SU-DHL-6 (cell line): Measurements from ENCODE around the gene EVA1B.

Experiments
- H2AFZ ChIP-seq: fragments of 200-600 bp; sonication (generic); 2 replicates; pipeline ENCODE4 v1.6.1; 2014; ENCODE audit warnings: low read depth, mild to moderate bottlenecking, moderate library complexity, mixed read lengths, antibody characterized with exemption, low read length; ENCODE audit not compliant: severe bottlenecking
- H3F3A ChIP-seq: fragments of 200-600 bp; shearing (Covaris generic); 2 replicates; pipeline ENCODE4 v1.6.0; 2016; ENCODE audit warnings: antibody characterized with exemption, mild to moderate bottlenecking; ENCODE audit not compliant: insufficient read depth
- H3K27ac ChIP-seq: fragments of 200-600 bp; sonication (generic); 2 replicates; pipeline ENCODE4 v1.5.1; 2016; ENCODE audit warnings: low read depth, mild to moderate bottlenecking, low read length, moderate library complexity, mixed read lengths
- H3K27me3 ChIP-seq: fragments of 200-600 bp; sonication (generic), shearing (Covaris generic); 2 replicates; pipeline ENCODE4 v1.6.0; 2014; ENCODE audit warnings: mild to moderate bottlenecking, low read length
- H3K36me3 ChIP-seq: fragments of 200-600 bp; sonication (generic); 2 replicates; pipeline ENCODE4 v1.6.1; 2014; ENCODE audit warnings: mild to moderate bottlenecking, low read length, mixed read lengths
- H3K4me2 ChIP-seq: fragments of 300-600, 200-600 bp; shearing (Covaris generic), sonication (generic); 2 replicates; pipeline ENCODE4 v1.6.0; 2014; ENCODE audit warnings: low read length, low read depth, mild to moderate bottlenecking; ENCODE audit not compliant: poor library complexity, severe bottlenecking
- H3K4me3 ChIP-seq: fragments of 200-600 bp; sonication (generic); 2 replicates; pipeline ENCODE4 v1.5.1; 2014; ENCODE audit warnings: antibody characterized with exemption, low read length, mild to moderate bottlenecking, mixed read lengths; ENCODE audit not compliant: insufficient read depth, poor library complexity, severe bottlenecking
- H3K79me2 ChIP-seq: fragments of 200-600 bp; sonication (generic); 2 replicates; pipeline ENCODE4 v1.6.1; 2014; ENCODE audit warnings: mild to moderate bottlenecking, low read length, moderate library complexity; ENCODE audit not compliant: insufficient read depth
- H3K9ac ChIP-seq: fragments of 200-600 bp; sonication (generic); 2 replicates; pipeline ENCODE4 v1.7.0; 2014; ENCODE audit warnings: mild to moderate bottlenecking, low read length
- H3K9me2 ChIP-seq: fragments of 200-600 bp; sonication (generic); replicated peaks from 2 replicates; pipeline ENCODE4 v1.6.1; 2014; ENCODE audit warnings: low read length; ENCODE audit not compliant: insufficient read depth
- H3K9me3 ChIP-seq: fragments of 200-600 bp; sonication (generic); 2 replicates; pipeline ENCODE4 v1.6.1; 2014; ENCODE audit warnings: low read length, mixed read lengths; ENCODE audit not compliant: insufficient read depth
- H4K20me1 ChIP-seq: fragments of 200-600 bp; sonication (generic); 2 replicates; pipeline ENCODE4 v1.6.1; 2014; ENCODE audit warnings: low read depth, mild to moderate bottlenecking, antibody characterized with exemption, low read length, moderate library complexity, mixed read lengths
- CTCF ChIP-seq: fragments of 200-600 bp; sonication (generic); IDR thresholded peaks from one replicate; pipeline ENCODE4 v1.5.1; 2017; ENCODE audit warnings: antibody characterized with exemption, mild to moderate bottlenecking, low read length, moderate library complexity; ENCODE audit not compliant: insufficient read depth, poor library complexity, severe bottlenecking
- EZH2phosphoT487 ChIP-seq: fragments of 200-600 bp; sonication (generic), shearing (Covaris generic); conservative IDR thresholded peaks from 2 replicates; pipeline ENCODE4 v1.6.1; 2018; ENCODE audit warnings: mild to moderate bottlenecking, antibody characterized with exemption, low read length, moderate library complexity, mixed read lengths

Gene EVA1B

GRCh38 chr1:36298640-36299039 lies 24.8 kb downstream of the EVA1B start:
- peaks cover 32% of the 10 kb centered on the region for H3K36me3 ChIP-seq
- no peaks in the 10 kb centered on the region for H4K20me1 ChIP-seq
- H3K27ac ChIP-seq, result no peak overlapping the region
- H3K4me3 ChIP-seq, result no peak overlapping the region
- H3K9me2 ChIP-seq, result no peaks in the 10 kb centered on the region
- no peak overlapping the region for H3K4me2 ChIP-seq
- H3K9ac ChIP-seq, result no peak overlapping the region
- H3K9me3 ChIP-seq, result no peaks in the 10 kb centered on the region
- TF ChIP-seq CTCF (no peak), EZH2phosphoT487 (no peak)
- no peaks in the 10 kb centered on the region for H3K79me2 ChIP-seq
- H3K27me3 ChIP-seq, result no peaks in the 10 kb centered on the region
- H3F3A ChIP-seq, result no peaks in the 10 kb centered on the region; the same call in 1 of the 2 replicates
- H2AFZ ChIP-seq, result no peak overlapping the region

DNA sequence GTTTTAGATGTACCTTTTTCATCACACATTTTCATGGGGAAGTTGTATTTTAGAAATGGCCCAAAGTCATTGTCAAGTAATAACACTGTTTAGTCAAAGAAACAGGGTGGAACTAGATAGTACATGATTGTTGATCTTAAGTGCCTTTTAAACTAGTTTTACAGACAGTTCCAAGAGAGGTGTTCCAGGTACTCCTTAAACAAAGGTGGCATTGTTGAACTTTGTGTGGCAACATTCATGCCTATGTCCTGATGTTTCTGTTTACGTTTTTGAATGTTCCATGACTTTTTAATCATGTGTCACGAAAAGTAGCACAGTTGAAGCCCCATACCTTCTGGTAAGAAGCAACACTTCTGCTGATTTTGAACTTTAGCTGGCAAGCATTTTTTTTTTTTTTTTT lies 26.4 kb downstream of the EVA1B start:
- H3K9me3 ChIP-seq, result no peaks in the 10 kb centered on the region
- H3K79me2 ChIP-seq, result no peaks in the 10 kb centered on the region
- no peaks in the 10 kb centered on the region; the same call in 1 of the 2 replicates for H3F3A ChIP-seq
- no peak for TF ChIP-seq CTCF
- TF ChIP-seq EZH2phosphoT487, result no peak
- H4K20me1 ChIP-seq, result no peaks in the 10 kb centered on the region
- H3K9ac ChIP-seq, result no peak overlapping the region
- no peak overlapping the region for H2AFZ ChIP-seq
- no peaks in the 10 kb centered on the region for H3K27me3 ChIP-seq
- H3K4me2 ChIP-seq, result no peak overlapping the region
- H3K36me3 ChIP-seq, result peaks cover 42% of the 10 kb centered on the region
- H3K9me2 ChIP-seq, result no peaks in the 10 kb centered on the region
- H3K27ac ChIP-seq, result no peak overlapping the region
- no peak overlapping the region for H3K4me3 ChIP-seq

DNA sequence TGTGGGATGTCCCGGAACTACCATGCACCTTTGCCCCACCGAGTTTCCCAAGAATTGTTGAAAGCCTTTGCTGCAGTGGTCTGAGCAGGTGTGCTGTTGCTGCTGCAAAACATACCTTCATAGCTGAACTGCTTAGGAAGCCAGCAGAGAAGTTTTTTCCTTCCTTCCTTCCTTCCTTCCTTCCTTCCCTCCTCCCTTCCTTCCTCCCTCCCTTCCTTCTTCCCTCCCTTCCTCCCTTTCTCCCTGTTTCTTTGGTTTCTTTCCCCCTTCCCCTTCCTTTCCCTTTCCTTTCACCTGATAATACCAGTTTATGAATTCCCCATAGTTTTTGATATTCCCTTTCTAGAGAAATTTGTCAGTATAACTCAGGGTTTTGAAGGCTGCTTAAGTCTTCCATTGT lies 28.1 kb downstream of the EVA1B start:
- Histone ChIP-seq H3K27ac (no peak overlapping the region), H3K9ac (no peak overlapping the region), H3K79me2 (no peaks in the 10 kb centered on the region), H3K4me2 (no peak overlapping the region), H3K9me2 (no peaks in the 10 kb centered on the region), H3K4me3 (no peak overlapping the region), H4K20me1 (no peaks in the 10 kb centered on the region), H3K9me3 (no peaks in the 10 kb centered on the region), H3K36me3 (peaks cover 44% of the 10 kb centered on the region), H3F3A (no peaks in the 10 kb centered on the region; the same call in 1 of the 2 replicates), H3K27me3 (no peaks in the 10 kb centered on the region), H2AFZ (no peak overlapping the region)
- TF ChIP-seq EZH2phosphoT487, result no peak
- TF ChIP-seq CTCF, result no peak
